HG03045 (cell line): ENCODE measurements around the gene PRAMEF1.
"Not testable (repeated sequence)": the region's sequence is repeated elsewhere in the genome, so short reads cannot be mapped to it uniquely, and the experiment has no call there.

Experiments used
- ATAC-seq: cut with Tn5 transposase; IDR thresholded peaks from one replicate; pipeline ENCODE4 v1.9.1; 2021; ENCODE audit warnings: mild to moderate bottlenecking, moderate library complexity; ENCODE audit not compliant: unreplicated experiment

PRAMEF1 gene, protein sequence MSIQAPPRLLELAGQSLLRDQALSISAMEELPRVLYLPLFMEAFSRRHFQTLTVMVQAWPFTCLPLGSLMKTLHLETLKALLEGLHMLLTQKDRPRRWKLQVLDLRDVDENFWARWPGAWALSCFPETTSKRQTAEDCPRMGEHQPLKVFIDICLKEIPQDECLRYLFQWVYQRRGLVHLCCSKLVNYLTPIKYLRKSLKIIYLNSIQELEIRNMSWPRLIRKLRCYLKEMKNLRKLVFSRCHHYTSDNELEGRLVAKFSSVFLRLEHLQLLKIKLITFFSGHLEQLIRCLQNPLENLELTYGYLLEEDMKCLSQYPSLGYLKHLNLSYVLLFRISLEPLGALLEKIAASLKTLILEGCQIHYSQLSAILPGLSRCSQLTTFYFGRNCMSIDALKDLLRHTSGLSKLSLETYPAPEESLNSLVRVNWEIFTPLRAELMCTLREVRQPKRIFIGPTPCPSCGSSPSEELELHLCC

DNA sequence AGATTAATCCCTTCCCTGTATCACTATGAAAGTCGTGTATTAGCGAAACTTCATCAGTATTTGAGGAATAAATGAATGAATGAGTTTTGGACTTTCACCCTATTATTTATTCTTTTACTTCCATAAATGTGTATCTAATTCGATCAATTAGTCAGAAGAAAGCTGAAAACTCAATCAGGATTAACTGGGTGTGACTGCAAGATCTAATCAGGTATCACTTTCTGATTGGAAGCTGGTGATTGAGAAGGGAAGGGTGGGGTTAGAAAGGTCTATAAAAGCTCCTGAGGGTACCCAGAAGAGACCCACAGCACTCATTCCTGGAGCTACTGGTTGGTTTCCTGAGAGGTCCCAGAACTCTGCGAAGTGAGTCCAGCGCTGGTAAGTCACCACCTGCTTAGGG is at the start of gene PRAMEF1:
Gene PRAMEF1 (plus strand): TSS at position 301 of the 400 bp plus-strand sequence. CDS start 1,831 bp downstream, outside the sequence.
- not testable (repeated sequence) for ATAC-seq

DNA sequence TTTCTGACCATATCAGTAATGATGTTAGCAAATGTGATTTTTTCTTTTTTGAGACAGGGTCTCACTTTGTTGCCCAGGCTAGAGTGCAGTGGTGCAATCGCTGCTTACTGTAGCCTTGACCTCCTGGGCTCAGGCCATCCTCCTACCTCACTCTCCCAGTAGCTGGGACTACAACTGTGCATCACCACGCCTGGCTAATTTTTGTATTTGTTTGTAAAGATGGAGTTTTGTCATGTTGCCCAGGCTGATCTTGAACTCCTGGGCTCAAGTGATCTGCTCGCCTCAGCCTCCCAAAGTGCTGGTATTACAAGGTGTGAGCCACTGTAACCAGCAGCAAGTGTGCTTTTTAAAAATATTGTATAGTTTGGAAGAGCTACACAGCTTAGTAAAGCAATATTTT is 49.3 kb upstream of the PRAMEF1 start:
- no peak for ATAC-seq

DNA sequence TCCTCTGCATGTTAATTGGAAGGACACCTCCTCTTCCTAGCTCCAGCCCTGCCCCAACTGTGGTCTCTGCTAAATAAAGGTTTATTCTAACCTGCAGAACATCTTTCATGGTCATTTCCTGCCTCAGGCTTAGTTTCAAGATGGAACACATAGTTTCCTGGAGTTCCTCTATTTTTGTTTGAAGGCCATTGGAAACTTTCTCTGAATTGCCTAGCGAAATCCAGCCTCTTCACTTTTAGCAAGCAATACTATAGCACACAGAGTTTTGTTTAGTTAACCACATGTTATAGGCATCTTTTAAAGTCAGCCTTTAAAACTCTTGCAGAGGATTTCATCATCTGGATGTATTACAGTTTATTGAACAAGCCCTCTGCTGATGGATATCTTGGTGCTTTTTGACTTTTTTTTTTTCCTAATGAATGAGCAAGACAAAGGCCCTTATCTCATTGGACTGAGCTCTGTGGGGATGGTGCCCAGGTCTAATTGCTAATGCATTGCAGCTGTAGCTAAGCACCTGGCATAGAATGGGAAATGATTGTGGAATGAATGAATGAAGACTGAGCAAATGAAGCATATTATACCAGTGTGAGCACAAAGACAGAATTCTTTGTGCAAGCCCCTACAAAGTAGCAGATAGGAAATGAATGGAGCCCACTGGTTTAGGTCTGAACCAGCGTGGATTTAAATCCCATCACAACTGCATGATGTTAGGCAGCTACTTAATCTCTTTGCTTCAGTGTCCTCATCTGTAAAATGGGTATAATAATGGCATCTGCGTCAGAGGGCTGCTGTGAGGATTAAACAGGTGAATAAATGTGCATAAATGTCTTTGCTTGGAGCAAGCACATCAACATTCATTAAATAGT is 45.8 kb upstream of the PRAMEF1 start:
- ATAC-seq = no peak

DNA sequence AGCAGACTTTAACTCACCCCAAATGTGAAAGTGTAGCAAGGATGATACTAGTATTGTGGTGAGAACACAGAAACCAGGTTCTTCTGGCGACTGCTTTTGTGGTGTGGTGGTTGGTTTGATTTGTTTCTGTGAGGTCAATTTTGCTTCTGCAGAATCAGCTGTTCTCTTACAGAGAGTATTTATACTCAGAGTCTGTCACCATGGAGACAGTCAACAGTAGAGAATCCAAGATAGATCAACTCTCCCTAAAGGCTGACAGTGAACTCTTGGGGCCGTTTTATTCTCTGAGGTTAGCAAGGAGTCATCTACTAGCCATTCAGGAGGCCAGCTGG is 45.2 kb upstream of the PRAMEF1 start, which contains the start of gene CFAP107:
Gene CFAP107 (plus strand): TSS at position 209 of the 332 bp plus-strand sequence. CDS start 231 bp downstream, outside the sequence.
- no peak for ATAC-seq

DNA sequence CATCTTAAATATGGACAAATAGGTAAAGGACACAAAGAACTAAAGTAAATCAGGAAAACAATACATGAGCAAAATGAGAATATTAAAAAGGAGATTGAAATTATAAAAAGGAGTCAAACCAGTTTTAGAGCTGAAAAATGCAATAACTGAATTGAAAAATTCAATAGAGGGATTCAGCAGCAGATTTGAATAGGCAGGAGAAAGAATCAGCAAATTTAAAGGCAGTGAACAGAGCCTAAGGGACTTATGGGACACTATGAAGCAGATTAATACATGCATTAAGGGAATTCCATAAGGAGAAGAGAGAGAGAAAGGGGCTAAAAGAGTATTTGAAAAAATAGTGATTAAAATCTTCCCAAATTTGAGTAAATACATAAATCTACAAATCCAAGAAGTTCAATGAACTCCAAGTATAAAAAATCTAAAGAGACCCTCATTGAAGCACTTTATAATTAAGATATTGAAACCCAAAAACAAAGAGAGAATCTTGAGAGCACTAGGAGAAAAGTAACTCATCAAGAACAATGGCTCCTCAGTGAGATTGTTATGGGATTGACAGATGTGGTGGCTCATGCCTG is 42.3 kb upstream of the PRAMEF1 start:
- ATAC-seq = no peak

DNA sequence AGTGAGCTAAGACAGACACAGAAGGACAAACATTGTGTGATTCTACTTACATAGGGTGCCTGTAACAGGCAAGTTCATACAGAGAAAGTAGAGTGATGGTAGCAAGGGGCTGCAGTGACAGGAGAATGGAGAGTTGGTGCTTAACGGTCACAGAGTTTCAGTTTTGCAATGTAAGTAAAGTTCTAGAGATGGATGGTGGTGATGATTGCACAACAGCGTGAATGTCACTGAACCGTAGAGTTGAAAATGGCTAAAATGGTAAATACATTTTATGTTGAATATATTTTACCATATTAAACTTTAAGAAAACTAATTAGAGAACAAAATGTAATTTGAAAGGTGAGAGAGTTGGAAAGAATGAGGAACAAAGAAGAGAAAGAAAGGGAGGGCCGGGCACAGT is 36.5 kb upstream of the PRAMEF1 start:
- no peak for ATAC-seq

DNA sequence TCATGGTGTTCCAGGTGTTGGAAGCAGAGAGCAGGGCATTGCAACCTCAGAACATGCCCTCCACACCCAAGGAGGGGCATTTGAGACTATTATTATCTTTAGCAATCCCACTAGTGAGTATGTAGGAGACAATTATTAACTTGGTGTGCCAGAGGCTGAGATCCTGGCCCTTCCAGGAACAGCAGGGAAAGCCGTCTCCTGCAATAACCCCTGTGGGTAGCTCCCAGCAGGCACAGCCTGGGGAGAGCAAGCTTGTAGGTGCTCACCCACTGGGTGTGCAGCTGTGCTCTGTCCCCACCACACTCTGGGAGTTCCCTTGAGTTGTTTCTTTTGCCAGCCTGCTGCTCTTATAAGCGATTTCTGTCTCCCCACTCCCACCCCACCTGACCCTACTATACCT is 34.9 kb upstream of the PRAMEF1 start:
- ATAC-seq = no peak

DNA sequence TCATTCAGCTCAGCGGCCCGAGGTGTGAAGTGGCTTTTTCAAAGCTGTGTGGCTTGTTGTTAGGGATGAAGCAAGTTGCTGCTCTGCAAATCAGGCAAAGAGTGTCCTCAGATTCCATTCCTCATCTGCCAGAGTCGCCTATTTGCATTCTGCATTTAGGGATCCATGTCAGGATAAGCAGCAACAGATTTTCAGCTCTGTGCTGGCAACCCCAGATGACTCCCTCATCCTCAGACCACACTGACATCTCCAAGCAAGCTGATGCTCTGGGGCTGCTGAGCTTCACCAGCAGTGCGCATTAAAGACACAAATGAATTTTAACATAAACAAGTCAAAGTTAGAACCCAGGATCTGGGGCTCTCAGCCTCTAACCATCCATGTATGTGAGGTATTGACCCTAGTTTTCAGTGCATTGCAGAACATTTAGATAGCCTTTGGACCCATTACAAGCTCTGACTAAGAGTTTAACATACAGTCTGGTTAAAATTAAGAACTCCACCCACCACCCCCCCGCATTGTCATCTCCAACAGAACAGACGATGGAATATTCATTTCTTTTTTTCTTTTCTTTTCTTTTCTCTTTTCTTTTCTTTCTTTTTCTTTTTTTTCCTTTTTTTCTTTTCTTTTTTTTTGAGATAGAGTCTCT is 34.3 kb upstream of the PRAMEF1 start:
- no peak for ATAC-seq

DNA sequence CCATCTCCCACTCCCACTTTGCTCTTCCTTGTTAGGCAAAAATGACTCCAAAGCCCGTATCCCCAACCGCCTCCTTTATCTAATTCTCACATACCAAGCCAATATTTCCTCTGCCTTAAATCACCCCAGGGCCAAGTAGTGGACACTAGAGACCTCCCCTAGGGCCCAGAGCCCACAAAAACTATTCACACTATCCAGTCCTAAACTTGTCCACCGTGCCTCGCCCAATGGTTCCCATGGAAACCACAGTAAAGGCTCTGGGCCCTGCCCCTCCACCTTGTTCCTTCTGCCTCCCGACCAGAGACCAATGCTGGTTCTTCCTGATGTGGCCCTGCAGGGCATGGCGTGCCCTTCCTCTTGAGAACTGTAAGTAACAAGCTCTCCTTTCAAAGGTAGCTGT is 33.4 kb upstream of the PRAMEF1 start:
- no peak for ATAC-seq

DNA sequence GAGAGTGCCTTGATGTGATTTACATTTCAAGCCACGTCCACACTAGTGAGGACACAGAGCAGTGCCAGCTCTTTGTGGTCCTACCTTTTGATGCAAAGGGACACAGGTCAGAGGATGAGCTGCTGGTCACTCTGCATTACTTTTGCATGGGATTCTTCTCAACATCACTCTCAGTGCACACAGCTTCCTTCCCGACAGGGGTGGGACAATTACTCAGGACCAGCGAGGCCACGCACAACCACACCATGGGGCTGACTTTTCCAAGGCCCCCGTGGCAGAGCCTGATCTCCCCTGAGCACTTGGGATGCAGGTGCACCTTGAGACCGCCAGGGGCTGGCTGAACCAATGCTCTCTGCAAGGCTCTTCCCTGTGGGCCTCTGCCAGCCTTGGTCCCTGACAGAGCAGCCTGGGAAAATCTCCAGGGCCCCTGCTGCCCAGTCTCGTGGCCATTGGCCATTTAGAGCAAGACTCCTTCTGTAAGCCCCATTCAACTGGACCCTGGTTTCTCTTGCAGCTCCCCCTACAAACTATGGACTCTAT is 30.9 kb upstream of the PRAMEF1 start:
- ATAC-seq = no peak

DNA sequence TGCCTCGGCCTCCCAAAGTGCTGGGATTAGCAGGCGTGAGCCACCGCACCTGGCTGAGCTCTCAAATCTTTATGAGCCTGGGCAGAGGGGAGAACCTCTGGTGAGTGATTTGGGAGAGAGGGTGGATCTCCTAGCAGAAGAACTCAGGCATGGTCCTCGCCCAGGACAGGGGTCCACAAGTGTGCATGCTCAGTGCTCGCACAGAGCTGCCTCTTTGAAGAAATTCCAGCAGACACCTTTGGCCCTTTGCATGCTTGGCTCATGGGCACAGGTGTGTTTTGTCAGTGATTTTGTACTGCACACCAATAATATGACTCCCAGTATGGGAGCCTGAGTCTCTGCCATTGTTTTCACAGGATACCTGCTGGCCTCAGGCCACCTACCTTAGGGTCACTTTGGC is 29.4 kb upstream of the PRAMEF1 start:
- ATAC-seq = no peak

DNA sequence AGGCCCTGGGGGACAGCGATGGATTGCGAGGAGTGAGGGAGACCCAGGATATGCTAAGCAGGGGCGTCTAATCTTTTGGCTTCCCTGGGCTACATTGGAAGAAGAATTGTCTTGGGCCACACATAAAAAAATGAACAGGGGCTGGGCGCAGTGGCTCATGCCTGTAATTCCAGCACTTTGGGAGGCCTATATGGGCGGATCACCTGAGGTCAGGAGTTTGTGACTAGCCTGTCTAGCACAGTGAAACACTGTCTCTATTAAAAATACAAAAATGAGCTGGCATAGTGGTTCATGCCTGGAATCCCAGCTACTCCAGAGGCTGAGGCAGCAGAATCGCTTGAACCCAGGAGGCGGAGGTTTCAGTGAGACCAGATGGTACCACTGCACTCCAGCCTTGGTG is 28.4 kb upstream of the PRAMEF1 start:
- no peak for ATAC-seq

DNA sequence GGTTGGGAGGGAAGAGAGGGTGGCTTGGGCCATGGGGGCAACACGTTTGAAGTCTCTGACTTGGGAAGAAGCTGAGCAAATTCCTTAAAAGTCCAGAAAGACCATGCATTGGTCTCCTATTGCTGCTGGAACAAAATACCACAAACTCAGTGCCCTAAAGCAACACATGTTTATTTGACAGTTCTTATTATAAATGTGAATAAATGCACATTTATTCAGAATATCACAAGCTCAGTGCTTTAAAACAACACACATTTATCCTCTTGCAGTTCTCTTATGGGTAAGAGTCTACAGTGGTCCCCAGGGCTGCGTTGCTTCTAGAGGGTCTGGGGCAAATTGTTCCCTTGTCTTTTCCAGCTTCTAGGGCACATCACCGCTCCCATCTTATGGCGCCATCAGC is 27.7 kb upstream of the PRAMEF1 start:
- no peak for ATAC-seq

DNA sequence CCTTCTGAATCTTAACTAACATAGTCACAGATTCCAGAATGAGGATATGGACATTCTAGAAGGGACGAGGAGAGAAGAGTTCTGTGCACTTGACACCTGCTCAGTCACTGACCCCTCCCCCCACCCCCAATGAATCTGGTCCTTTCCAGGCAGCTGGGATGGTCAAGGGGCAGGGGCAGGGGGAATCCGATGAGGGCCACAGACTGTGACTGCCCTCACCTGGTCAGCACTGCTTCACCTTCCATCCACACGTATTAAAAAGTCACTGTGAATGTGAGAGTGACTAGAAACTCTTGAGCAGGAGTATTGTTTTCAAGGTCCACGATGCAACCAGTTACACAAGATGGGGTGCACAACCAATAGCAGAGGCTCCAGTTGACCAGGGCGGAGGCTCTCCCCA is 27.2 kb upstream of the PRAMEF1 start:
- no peak for ATAC-seq

DNA sequence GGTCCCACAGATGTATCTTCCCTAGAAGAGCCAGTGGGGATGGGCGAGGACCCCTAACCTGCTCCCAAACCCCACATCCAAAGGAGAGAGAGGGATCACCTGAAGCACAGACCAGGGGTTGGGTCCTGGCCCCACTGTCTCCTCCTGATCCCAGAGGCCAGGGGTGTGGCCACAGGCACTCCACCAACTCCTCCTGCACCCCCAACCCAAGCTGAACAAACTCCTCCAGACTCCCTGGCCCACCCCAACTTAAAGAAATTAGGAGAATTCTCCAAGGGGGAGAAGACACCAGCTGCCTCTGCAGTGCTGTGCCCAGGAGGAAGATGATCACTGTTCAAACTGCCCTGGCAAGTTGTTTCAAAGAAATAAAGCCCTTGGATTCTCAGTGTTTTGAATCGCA is 22.2 kb upstream of the PRAMEF1 start:
- no peak for ATAC-seq

DNA sequence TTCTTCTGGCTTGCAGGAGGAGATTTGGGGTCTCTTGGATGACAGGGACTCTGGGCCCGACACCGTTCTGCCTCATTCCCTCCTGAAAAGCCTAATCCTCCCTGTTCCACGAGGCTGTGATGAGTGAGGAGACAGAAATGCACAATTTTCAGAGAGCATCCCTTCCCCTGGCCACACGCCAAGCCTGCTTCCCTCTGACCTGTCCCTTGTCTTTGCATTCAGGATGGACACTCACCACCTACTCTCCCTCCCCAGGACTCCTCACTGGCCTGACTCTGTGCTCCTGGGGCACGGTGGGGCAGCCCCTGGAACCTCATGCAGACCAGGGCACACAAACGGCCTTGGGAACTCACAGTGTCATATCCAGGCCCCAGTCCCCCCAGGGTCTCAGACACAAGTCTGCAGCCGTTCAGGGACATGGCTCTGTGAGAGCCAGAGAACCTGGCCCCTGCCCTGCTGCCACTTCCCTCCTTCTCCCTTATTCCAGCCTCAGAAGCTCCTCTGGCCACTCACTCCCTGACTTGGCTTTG is 21.2 kb upstream of the PRAMEF1 start:
- ATAC-seq = no peak

DNA sequence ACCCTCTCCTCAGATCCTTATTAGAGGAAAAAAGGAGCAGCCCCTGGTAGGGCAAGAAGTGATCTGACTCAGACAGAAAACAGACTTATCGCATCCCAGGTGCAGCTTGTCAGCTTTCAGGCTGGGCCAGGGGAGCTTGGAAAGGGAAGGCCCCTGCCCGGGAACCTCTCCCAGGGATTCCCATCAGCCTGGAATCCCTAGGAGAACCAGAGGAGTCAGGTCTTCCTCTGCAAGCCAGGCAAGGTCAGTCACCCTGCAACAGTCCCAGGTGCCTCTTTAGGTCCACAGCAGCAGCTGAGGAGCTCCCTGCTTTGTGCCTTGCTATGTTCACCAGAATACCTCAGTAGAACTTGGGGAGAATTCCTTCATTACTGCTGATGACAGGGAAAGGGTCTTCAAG is 20.6 kb upstream of the PRAMEF1 start:
- no peak for ATAC-seq

DNA sequence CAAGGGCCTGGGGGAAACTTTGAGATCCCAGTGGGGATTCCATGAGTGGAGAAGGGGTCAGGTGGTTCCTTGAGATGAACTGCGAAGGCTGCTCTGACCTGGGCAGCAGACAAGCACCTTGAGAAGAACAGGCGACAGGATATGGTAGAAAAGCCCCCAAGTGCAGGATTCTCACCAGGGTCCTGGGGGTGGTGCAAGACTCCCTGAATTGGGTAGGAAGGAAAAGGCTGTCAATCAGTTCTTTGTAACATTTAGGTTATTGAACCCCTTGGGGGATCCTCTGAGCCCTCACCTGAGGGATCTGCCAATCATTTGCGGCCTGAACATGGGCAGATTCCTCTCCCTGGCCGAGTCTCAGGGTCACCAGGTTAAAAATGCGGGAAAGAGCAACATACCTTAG is 20.0 kb upstream of the PRAMEF1 start:
- no peak for ATAC-seq

DNA sequence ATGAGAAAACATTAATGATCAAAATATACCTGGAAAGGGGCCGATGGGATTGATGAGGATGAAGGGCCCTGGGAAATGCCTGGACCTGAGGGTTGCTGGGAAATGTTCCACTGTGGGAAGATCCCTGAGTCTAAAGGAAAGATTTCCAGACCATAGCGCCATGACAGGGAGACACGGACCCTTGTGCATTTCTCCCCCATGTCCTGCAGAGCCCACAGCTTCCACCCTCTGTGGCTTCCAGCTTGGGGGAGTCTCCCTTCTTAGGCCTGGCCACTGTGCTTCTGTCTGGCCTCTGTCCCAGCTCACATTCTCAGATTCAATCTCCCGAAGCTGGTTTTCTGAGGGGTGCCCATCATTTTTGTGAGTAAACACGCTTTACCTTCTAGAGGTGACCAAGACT is 18.7 kb upstream of the PRAMEF1 start:
- no peak for ATAC-seq

DNA sequence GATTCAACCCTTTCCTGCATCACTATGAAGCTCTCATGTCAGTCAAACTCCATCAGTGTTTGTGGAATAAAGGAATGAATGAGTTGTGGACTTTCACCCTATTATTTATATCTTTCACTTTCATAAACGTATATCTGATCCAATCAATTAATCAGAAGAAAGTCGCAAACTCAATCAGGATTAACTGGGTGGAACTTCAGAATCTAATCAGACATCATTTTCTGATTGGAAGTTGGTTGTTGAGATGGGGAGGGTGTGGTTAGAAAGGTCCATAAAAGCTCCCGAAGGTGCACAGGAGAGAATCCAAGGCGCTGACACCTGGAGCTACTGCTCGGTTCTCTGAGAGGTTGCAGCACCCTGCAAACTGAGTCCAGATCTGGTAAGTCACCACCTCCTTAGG is 17.8 kb upstream of the PRAMEF1 start, which contains the start of gene PRAMEF12:
Gene PRAMEF12 (plus strand): TSS at position 301 of the 400 bp plus-strand sequence. CDS start 1,130 bp downstream, outside the sequence.
- no peak for ATAC-seq
